Measurements from ENCODE around the gene TEC.
"Not testable (repeated sequence)": the region's sequence is repeated elsewhere in the genome, so short reads cannot be mapped to it uniquely, and the experiment has no call there.

Gene TEC

GRCh38 chr4:48292218-48292790, 22.7 kb upstream of the TEC start:
- H3K36me3 ChIP-seq (ENCODE audit: control insufficient read depth, insufficient read depth, low read length); H3K27me3 ChIP-seq (ENCODE audit: control insufficient read depth, insufficient read depth, low read length): not testable (repeated sequence)

GRCh38 chr4:48290146-48290772, 20.6 kb upstream of the TEC start:
- no peak overlapping the region for H3K27ac ChIP-seq (ENCODE audit: low read depth, low read length)
- no peak overlapping the region for H3K4me3 ChIP-seq (ENCODE audit: low read length)
- no peaks in the 10 kb centered on the region for H3K36me3 ChIP-seq (ENCODE audit: control insufficient read depth, insufficient read depth, low read length)
- H3K4me1 ChIP-seq (ENCODE audit: control insufficient read depth, insufficient read depth, low read length) = no peaks in the 10 kb centered on the region
- no peaks in the 10 kb centered on the region for H3K27me3 ChIP-seq (ENCODE audit: control insufficient read depth, insufficient read depth, low read length)
- no peak overlapping the region for H3K9ac ChIP-seq (ENCODE audit: low read length)

More at GRCh38 chr4:48292218-48292790, 22.7 kb upstream of the TEC start:
- not testable (repeated sequence) for H3K4me3 ChIP-seq (ENCODE audit: low read length); H3K27ac ChIP-seq (ENCODE audit: low read depth, low read length); H3K9ac ChIP-seq (ENCODE audit: low read length); H3K4me1 ChIP-seq (ENCODE audit: control insufficient read depth, insufficient read depth, low read length)

- H3K36me3 ChIP-seq (ENCODE audit: control insufficient read depth, insufficient read depth, low read length); H3K4me1 ChIP-seq (ENCODE audit: control insufficient read depth, insufficient read depth, low read length); H3K27ac ChIP-seq (ENCODE audit: low read depth, low read length); H3K27me3 ChIP-seq (ENCODE audit: control insufficient read depth, insufficient read depth, low read length); H3K4me3 ChIP-seq (ENCODE audit: low read length); H3K9ac ChIP-seq (ENCODE audit: low read length): not testable (repeated sequence)
Observed at GRCh38 chr4:48286060-48286459, 16.4 kb upstream of the TEC start.

GRCh38 chr4:48285640-48286039, 16.0 kb upstream of the TEC start:
- not testable (repeated sequence) for H3K9ac ChIP-seq (ENCODE audit: low read length); H3K4me3 ChIP-seq (ENCODE audit: low read length); H3K27me3 ChIP-seq (ENCODE audit: control insufficient read depth, insufficient read depth, low read length); H3K36me3 ChIP-seq (ENCODE audit: control insufficient read depth, insufficient read depth, low read length); H3K27ac ChIP-seq (ENCODE audit: low read depth, low read length); H3K4me1 ChIP-seq (ENCODE audit: control insufficient read depth, insufficient read depth, low read length)

- H3K36me3 ChIP-seq (ENCODE audit: control insufficient read depth, insufficient read depth, low read length) = no peaks in the 10 kb centered on the region
- no peaks in the 10 kb centered on the region for H3K4me1 ChIP-seq (ENCODE audit: control insufficient read depth, insufficient read depth, low read length)
- H3K27me3 ChIP-seq (ENCODE audit: control insufficient read depth, insufficient read depth, low read length) = no peaks in the 10 kb centered on the region
- H3K4me3 ChIP-seq (ENCODE audit: low read length) = no peak overlapping the region
- H3K27ac ChIP-seq (ENCODE audit: low read depth, low read length) = no peak overlapping the region
- no peak overlapping the region for H3K9ac ChIP-seq (ENCODE audit: low read length)
Observed at GRCh38 chr4:48275686-48276085, 6.0 kb upstream of the TEC start.

GRCh38 chr4:48275247-48275646, 5.6 kb upstream of the TEC start:
- Histone ChIP-seq H3K4me1 (ENCODE audit: control insufficient read depth, insufficient read depth, low read length) (no peaks in the 10 kb centered on the region), H3K9ac (ENCODE audit: low read length) (no peak overlapping the region), H3K36me3 (ENCODE audit: control insufficient read depth, insufficient read depth, low read length) (no peaks in the 10 kb centered on the region), H3K4me3 (ENCODE audit: low read length) (no peak overlapping the region), H3K27ac (ENCODE audit: low read depth, low read length) (no peak overlapping the region), H3K27me3 (ENCODE audit: control insufficient read depth, insufficient read depth, low read length) (no peaks in the 10 kb centered on the region)

- Histone ChIP-seq H3K27ac (ENCODE audit: low read depth, low read length) (no peak overlapping the region), H3K9ac (ENCODE audit: low read length) (no peak overlapping the region), H3K36me3 (ENCODE audit: control insufficient read depth, insufficient read depth, low read length) (no peaks in the 10 kb centered on the region), H3K4me3 (ENCODE audit: low read length) (no peak overlapping the region), H3K4me1 (ENCODE audit: control insufficient read depth, insufficient read depth, low read length) (no peaks in the 10 kb centered on the region), H3K27me3 (ENCODE audit: control insufficient read depth, insufficient read depth, low read length) (no peaks in the 10 kb centered on the region)
Observed at GRCh38 chr4:48271626-48272025, 2.0 kb upstream of the TEC start.

- no peak overlapping the region for H3K4me3 ChIP-seq (ENCODE audit: low read length)
- no peak overlapping the region for H3K9ac ChIP-seq (ENCODE audit: low read length)
- no peaks in the 10 kb centered on the region for H3K36me3 ChIP-seq (ENCODE audit: control insufficient read depth, insufficient read depth, low read length)
- H3K27me3 ChIP-seq (ENCODE audit: control insufficient read depth, insufficient read depth, low read length) = no peaks in the 10 kb centered on the region
- H3K4me1 ChIP-seq (ENCODE audit: control insufficient read depth, insufficient read depth, low read length) = no peaks in the 10 kb centered on the region
- H3K27ac ChIP-seq (ENCODE audit: low read depth, low read length) = no peak overlapping the region
Observed at GRCh38 chr4:48270951-48271473, 1.4 kb upstream of the TEC start.

GRCh38 chr4:48270523-48270897, 872 bp upstream of the TEC start:
- Histone ChIP-seq H3K36me3 (ENCODE audit: control insufficient read depth, insufficient read depth, low read length) (no peaks in the 10 kb centered on the region), H3K27ac (ENCODE audit: low read depth, low read length) (no peak overlapping the region), H3K9ac (ENCODE audit: low read length) (no peak overlapping the region), H3K4me3 (ENCODE audit: low read length) (peak overlapping the region; percentile 82), H3K4me1 (ENCODE audit: control insufficient read depth, insufficient read depth, low read length) (no peaks in the 10 kb centered on the region), H3K27me3 (ENCODE audit: control insufficient read depth, insufficient read depth, low read length) (no peaks in the 10 kb centered on the region)

- Histone ChIP-seq H3K36me3 (ENCODE audit: control insufficient read depth, insufficient read depth, low read length) (no peaks in the 10 kb centered on the region), H3K4me3 (ENCODE audit: low read length) (peak overlapping the region; percentile 82), H3K27ac (ENCODE audit: low read depth, low read length) (peak overlapping the region; percentile 34), H3K27me3 (ENCODE audit: control insufficient read depth, insufficient read depth, low read length) (no peaks in the 10 kb centered on the region), H3K9ac (ENCODE audit: low read length) (no peak overlapping the region), H3K4me1 (ENCODE audit: control insufficient read depth, insufficient read depth, low read length) (no peaks in the 10 kb centered on the region)
Observed at GRCh38 chr4:48269861-48270522, 354 bp upstream of the TEC start.

- Histone ChIP-seq H3K4me3 (ENCODE audit: low read length) (no peak overlapping the region), H3K27ac (ENCODE audit: low read depth, low read length) (no peak overlapping the region), H3K9ac (ENCODE audit: low read length) (no peak overlapping the region), H3K27me3 (ENCODE audit: control insufficient read depth, insufficient read depth, low read length) (no peaks in the 10 kb centered on the region), H3K4me1 (ENCODE audit: control insufficient read depth, insufficient read depth, low read length) (no peaks in the 10 kb centered on the region), H3K36me3 (ENCODE audit: control insufficient read depth, insufficient read depth, low read length) (no peaks in the 10 kb centered on the region)
Observed at GRCh38 chr4:48267574-48267973, 2.1 kb downstream of the TEC start.

GRCh38 chr4:48266781-48267180, 2.9 kb downstream of the TEC start:
- H3K27ac ChIP-seq (ENCODE audit: low read depth, low read length) = no peak overlapping the region
- no peaks in the 10 kb centered on the region for H3K4me1 ChIP-seq (ENCODE audit: control insufficient read depth, insufficient read depth, low read length)
- no peak overlapping the region for H3K4me3 ChIP-seq (ENCODE audit: low read length)
- H3K9ac ChIP-seq (ENCODE audit: low read length) = no peak overlapping the region
- H3K27me3 ChIP-seq (ENCODE audit: control insufficient read depth, insufficient read depth, low read length) = no peaks in the 10 kb centered on the region
- H3K36me3 ChIP-seq (ENCODE audit: control insufficient read depth, insufficient read depth, low read length) = no peaks in the 10 kb centered on the region

- Histone ChIP-seq H3K27me3 (ENCODE audit: control insufficient read depth, insufficient read depth, low read length) (no peaks in the 10 kb centered on the region), H3K36me3 (ENCODE audit: control insufficient read depth, insufficient read depth, low read length) (no peaks in the 10 kb centered on the region), H3K4me3 (ENCODE audit: low read length) (no peak overlapping the region), H3K9ac (ENCODE audit: low read length) (no peak overlapping the region), H3K27ac (ENCODE audit: low read depth, low read length) (no peak overlapping the region), H3K4me1 (ENCODE audit: control insufficient read depth, insufficient read depth, low read length) (no peaks in the 10 kb centered on the region)
Observed at GRCh38 chr4:48262926-48263325, 6.7 kb downstream of the TEC start.
